Measurements from ENCODE around the gene TOR1AIP2.

Gene TOR1AIP2

DNA sequence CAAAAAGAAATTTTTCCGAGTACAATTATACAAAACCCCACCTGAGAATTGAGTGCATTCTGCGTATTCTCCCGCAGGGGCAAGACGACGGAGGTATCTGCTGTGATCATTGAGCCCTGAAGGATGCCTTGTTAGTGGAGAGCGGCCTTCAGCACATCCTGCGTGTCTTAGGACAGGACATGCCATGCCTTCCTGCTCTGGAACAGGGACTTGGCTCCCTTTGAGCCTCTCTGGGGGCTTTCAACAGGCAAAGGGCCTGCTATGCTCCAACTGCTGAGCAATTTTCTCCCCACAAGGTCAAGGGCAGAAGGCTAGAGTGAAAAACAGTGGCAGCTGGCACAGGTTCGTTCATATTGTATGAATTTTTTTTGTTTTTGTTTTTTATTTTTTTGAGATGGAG lies 52.4 kb downstream of the TOR1AIP2 start:
- Histone ChIP-seq H3K4me2 (ENCODE audit: low read length, poor library complexity, severe bottlenecking) (no peak overlapping the region), H3K4me1 (ENCODE audit: control insufficient read depth, insufficient read depth, low read depth, low read length) (peaks cover 7% of the 10 kb centered on the region), H3K18ac (ENCODE audit: low read depth in 1 of 2, low read length in 2 of 2) (no peak overlapping the region), H2BK5ac (ENCODE audit: low read depth, low read length, poor library complexity, severe bottlenecking) (no peak overlapping the region), H3K79me1 (replicated peaks; ENCODE audit: low read length, poor library complexity, severe bottlenecking) (no peaks in the 10 kb centered on the region), H2BK120ac (ENCODE audit: low read depth, low read length) (no peak overlapping the region), H3K36me3 (ENCODE audit: control insufficient read depth in 1 of 2, insufficient read depth in 2 of 2, low read depth in 1 of 2, low read length in 2 of 2) (no peaks in the 10 kb centered on the region), H3K4ac (ENCODE audit: low read depth in 1 of 2, low read length in 2 of 2) (no peak overlapping the region), H2AK5ac (ENCODE audit: low read length, severe bottlenecking) (no peak overlapping the region), H3K9ac (ENCODE audit: low read length) (no peak overlapping the region), H3K27me3 (ENCODE audit: control insufficient read depth in 1 of 2, insufficient read depth in 1 of 2, low read length in 2 of 2) (peaks cover 30 to 53% of the 10 kb centered on the region in 2 experiments), H3K27ac (ENCODE audit: low read length, poor library complexity, severe bottlenecking) (no peak overlapping the region), H4K91ac (ENCODE audit: low read length) (no peak overlapping the region), H3K14ac (ENCODE audit: low read length in 2 of 2) (no peak overlapping the region), H4K8ac (ENCODE audit: low read length) (no peak overlapping the region), H3K23ac (ENCODE audit: low read length in 2 of 2) (no peak overlapping the region), H2BK12ac (ENCODE audit: low read length in 2 of 2) (no peak overlapping the region), H3K9me3 (ENCODE audit: control insufficient read depth, low read length) (no peaks in the 10 kb centered on the region), H2BK15ac (ENCODE audit: low read depth, poor library complexity, severe bottlenecking) (no peak overlapping the region), H3K4me3 (ENCODE audit: insufficient read depth in 1 of 2, low read depth in 1 of 2, low read length in 2 of 2) (no peak overlapping the region), H2AFZ (ENCODE audit: low read depth, low read length) (no peak overlapping the region)
- DNase-seq, result no peak
- 86% methylated on average over 8 of the region's 8 CpGs for WGBS

DNA sequence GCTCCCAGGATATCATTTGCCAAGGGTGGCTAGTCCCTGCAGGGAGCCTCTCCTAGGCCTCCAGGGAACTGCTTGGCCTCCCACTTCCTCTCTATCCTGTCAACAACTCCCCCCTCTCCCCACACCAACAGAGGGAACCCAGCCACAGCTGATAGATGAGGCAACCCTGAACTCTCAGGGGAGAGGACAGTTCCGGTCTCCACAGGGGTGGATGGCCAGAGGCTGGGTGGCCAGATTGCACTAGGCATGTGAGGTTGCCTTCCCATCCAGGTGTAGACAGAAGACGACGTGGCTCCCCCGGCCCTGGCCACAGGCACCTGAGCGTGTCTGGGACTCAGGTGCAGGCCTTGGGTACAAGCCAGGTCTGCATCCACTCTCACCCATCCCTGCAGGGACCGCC lies 53.3 kb downstream of the TOR1AIP2 start:
- Histone ChIP-seq H3K36me3 (ENCODE audit: control insufficient read depth in 1 of 2, insufficient read depth in 2 of 2, low read depth in 1 of 2, low read length in 2 of 2) (no peaks in the 10 kb centered on the region), H2BK12ac (ENCODE audit: low read length in 2 of 2) (no peak overlapping the region), H3K4me1 (ENCODE audit: control insufficient read depth, insufficient read depth, low read depth, low read length) (peaks cover 7% of the 10 kb centered on the region), H3K79me1 (replicated peaks; ENCODE audit: low read length, poor library complexity, severe bottlenecking) (no peaks in the 10 kb centered on the region), H2BK15ac (ENCODE audit: low read depth, poor library complexity, severe bottlenecking) (no peak overlapping the region), H2AFZ (ENCODE audit: low read depth, low read length) (no peak overlapping the region), H4K91ac (ENCODE audit: low read length) (no peak overlapping the region), H3K4ac (ENCODE audit: low read depth in 1 of 2, low read length in 2 of 2) (no peak overlapping the region), H2BK5ac (ENCODE audit: low read depth, low read length, poor library complexity, severe bottlenecking) (no peak overlapping the region), H3K27me3 (ENCODE audit: control insufficient read depth in 1 of 2, insufficient read depth in 1 of 2, low read length in 2 of 2) (peaks cover 22 to 44% of the 10 kb centered on the region in 2 experiments), H3K14ac (ENCODE audit: low read length in 2 of 2) (no peak overlapping the region), H2BK120ac (ENCODE audit: low read depth, low read length) (no peak overlapping the region), H3K18ac (ENCODE audit: low read depth in 1 of 2, low read length in 2 of 2) (no peak overlapping the region), H3K9me3 (ENCODE audit: control insufficient read depth, low read length) (no peaks in the 10 kb centered on the region), H4K8ac (ENCODE audit: low read length) (no peak overlapping the region), H3K9ac (ENCODE audit: low read length) (no peak overlapping the region), H3K4me3 (ENCODE audit: insufficient read depth in 1 of 2, low read depth in 1 of 2, low read length in 2 of 2) (no peak overlapping the region), H3K4me2 (ENCODE audit: low read length, poor library complexity, severe bottlenecking) (no peak overlapping the region), H3K27ac (ENCODE audit: low read length, poor library complexity, severe bottlenecking) (no peak overlapping the region), H3K23ac (ENCODE audit: low read length in 2 of 2) (no peak overlapping the region), H2AK5ac (ENCODE audit: low read length, severe bottlenecking) (no peak overlapping the region)
- DNase-seq, result no peak
- 94% methylated on average over 6 of the region's 6 CpGs for WGBS

DNA sequence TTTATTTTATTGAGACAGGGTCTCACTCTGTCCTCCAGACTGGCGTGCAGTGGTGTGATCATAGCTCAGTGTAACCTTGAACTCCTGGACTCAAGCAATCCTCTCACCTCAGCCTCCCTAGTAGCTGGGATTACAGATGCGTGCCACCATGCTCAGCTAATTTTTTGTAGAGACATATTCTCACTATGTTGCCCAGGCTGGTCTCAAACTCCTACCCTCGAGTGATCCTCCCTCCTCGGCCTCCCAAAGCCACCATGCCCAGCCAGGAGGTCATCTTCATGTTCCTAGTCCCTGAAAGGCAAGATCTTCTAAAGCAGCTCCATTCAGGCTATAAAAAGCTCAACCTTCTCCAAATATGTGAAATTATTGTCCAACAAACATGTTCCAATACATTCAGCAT lies 53.9 kb downstream of the TOR1AIP2 start:
- H3K36me3 ChIP-seq (ENCODE audit: control insufficient read depth in 1 of 2, insufficient read depth in 2 of 2, low read depth in 1 of 2, low read length in 2 of 2), result no peaks in the 10 kb centered on the region
- no peak overlapping the region for H2BK120ac ChIP-seq (ENCODE audit: low read depth, low read length)
- H2AK5ac ChIP-seq (ENCODE audit: low read length, severe bottlenecking), result no peak overlapping the region
- WGBS, result 84% methylated on average over 4 of the region's 4 CpGs
- no peak overlapping the region for H2BK12ac ChIP-seq (ENCODE audit: low read length in 2 of 2)
- no peak overlapping the region for H3K4me2 ChIP-seq (ENCODE audit: low read length, poor library complexity, severe bottlenecking)
- no peak overlapping the region for H2AFZ ChIP-seq (ENCODE audit: low read depth, low read length)
- no peak overlapping the region for H3K14ac ChIP-seq (ENCODE audit: low read length in 2 of 2)
- no peak overlapping the region for H3K18ac ChIP-seq (ENCODE audit: low read depth in 1 of 2, low read length in 2 of 2)
- H3K27ac ChIP-seq (ENCODE audit: low read length, poor library complexity, severe bottlenecking), result no peak overlapping the region
- no peaks in the 10 kb centered on the region for H3K79me1 ChIP-seq (replicated peaks; ENCODE audit: low read length, poor library complexity, severe bottlenecking)
- H4K91ac ChIP-seq (ENCODE audit: low read length), result no peak overlapping the region
- no peak overlapping the region for H3K4ac ChIP-seq (ENCODE audit: low read depth in 1 of 2, low read length in 2 of 2)
- DNase-seq, result no peak
- H4K8ac ChIP-seq (ENCODE audit: low read length), result no peak overlapping the region
- H3K4me1 ChIP-seq (ENCODE audit: control insufficient read depth, insufficient read depth, low read depth, low read length), result peaks cover 10% of the 10 kb centered on the region
- H2BK5ac ChIP-seq (ENCODE audit: low read depth, low read length, poor library complexity, severe bottlenecking), result no peak overlapping the region
- H3K9ac ChIP-seq (ENCODE audit: low read length), result no peak overlapping the region
- H3K23ac ChIP-seq (ENCODE audit: low read length in 2 of 2), result no peak overlapping the region
- no peak overlapping the region for H2BK15ac ChIP-seq (ENCODE audit: low read depth, poor library complexity, severe bottlenecking)
- no peak overlapping the region for H3K4me3 ChIP-seq (ENCODE audit: insufficient read depth in 1 of 2, low read depth in 1 of 2, low read length in 2 of 2)
- H3K27me3 ChIP-seq (ENCODE audit: control insufficient read depth in 1 of 2, insufficient read depth in 1 of 2, low read length in 2 of 2), result peaks cover 16 to 43% of the 10 kb centered on the region in 2 experiments
- H3K9me3 ChIP-seq (ENCODE audit: control insufficient read depth, low read length), result no peaks in the 10 kb centered on the region

- no peak overlapping the region for H2BK120ac ChIP-seq (ENCODE audit: low read depth, low read length)
- H3K9me3 ChIP-seq (ENCODE audit: control insufficient read depth, low read length), result no peaks in the 10 kb centered on the region
- H4K8ac ChIP-seq (ENCODE audit: low read length), result no peak overlapping the region
- 86% methylated on average over 2 of the region's 2 CpGs for WGBS
- H3K4me2 ChIP-seq (ENCODE audit: low read length, poor library complexity, severe bottlenecking), result no peak overlapping the region
- H2AK5ac ChIP-seq (ENCODE audit: low read length, severe bottlenecking), result no peak overlapping the region
- DNase-seq, result no peak
- no peak overlapping the region for H3K4me3 ChIP-seq (ENCODE audit: insufficient read depth in 1 of 2, low read depth in 1 of 2, low read length in 2 of 2)
- H2AFZ ChIP-seq (ENCODE audit: low read depth, low read length), result no peak overlapping the region
- no peak overlapping the region for H3K14ac ChIP-seq (ENCODE audit: low read length in 2 of 2)
- H2BK15ac ChIP-seq (ENCODE audit: low read depth, poor library complexity, severe bottlenecking), result no peak overlapping the region
- no peak overlapping the region for H2BK5ac ChIP-seq (ENCODE audit: low read depth, low read length, poor library complexity, severe bottlenecking)
- H3K9ac ChIP-seq (ENCODE audit: low read length), result no peak overlapping the region
- H3K18ac ChIP-seq (ENCODE audit: low read depth in 1 of 2, low read length in 2 of 2), result no peak overlapping the region
- no peaks in the 10 kb centered on the region for H3K79me1 ChIP-seq (replicated peaks; ENCODE audit: low read length, poor library complexity, severe bottlenecking)
- H3K27me3 ChIP-seq (ENCODE audit: control insufficient read depth in 1 of 2, insufficient read depth in 1 of 2, low read length in 2 of 2), result peaks cover 4 to 44% of the 10 kb centered on the region in 2 experiments
- no peak overlapping the region for H3K23ac ChIP-seq (ENCODE audit: low read length in 2 of 2)
- no peak overlapping the region for H2BK12ac ChIP-seq (ENCODE audit: low read length in 2 of 2)
- H3K4ac ChIP-seq (ENCODE audit: low read depth in 1 of 2, low read length in 2 of 2), result no peak overlapping the region
- no peaks in the 10 kb centered on the region for H3K36me3 ChIP-seq (ENCODE audit: control insufficient read depth in 1 of 2, insufficient read depth in 2 of 2, low read depth in 1 of 2, low read length in 2 of 2)
- H4K91ac ChIP-seq (ENCODE audit: low read length), result no peak overlapping the region
- H3K4me1 ChIP-seq (ENCODE audit: control insufficient read depth, insufficient read depth, low read depth, low read length), result peaks cover 15% of the 10 kb centered on the region
- H3K27ac ChIP-seq (ENCODE audit: low read length, poor library complexity, severe bottlenecking), result no peak overlapping the region
Measured at GRCh38 chr1:179822065-179822464, 55.5 kb downstream of the TOR1AIP2 start.

Measured in mesenchymal stem cell (in vitro differentiated cells and primary cell).